SIG-M5 treated with dmso at 0.1 percent for 504 hours (cell line): ENCODE measurements around the gene SLAIN2.

ENCODE experiments used
- DNase-seq: peaks from one replicate; lab custom pipeline; 2025; ENCODE audit not compliant: unreplicated experiment; lab: John Stamatoyannopoulos, UW

SLAIN2 gene

GRCh38 chr4:48334236-48334635 is 7.1 kb upstream of the SLAIN2 start:
- no peak for DNase-seq

- DNase-seq: no peak
Measured at GRCh38 chr4:48334900-48335384, 6.4 kb upstream of the SLAIN2 start.

- no peak for DNase-seq
Measured at GRCh38 chr4:48336146-48336870, 5.0 kb upstream of the SLAIN2 start.

GRCh38 chr4:48337731-48338130 is 3.6 kb upstream of the SLAIN2 start:
- peak; percentile 69 for DNase-seq

GRCh38 chr4:48339642-48340041 is 1.7 kb upstream of the SLAIN2 start:
- no peak for DNase-seq

- DNase-seq: peak; percentile 74
Measured at GRCh38 chr4:48340276-48340964, 909 bp upstream of the SLAIN2 start.

GRCh38 chr4:48341776-48342605 is 662 bp downstream of the SLAIN2 start:
- DNase-seq: peak; percentile 32

GRCh38 chr4:48342606-48342880 is 1.2 kb downstream of the SLAIN2 start:
- no peak for DNase-seq

GRCh38 chr4:48343035-48343434 is 1.7 kb downstream of the SLAIN2 start:
- no peak for DNase-seq

- no peak for DNase-seq
Measured at GRCh38 chr4:48343551-48343950, 2.2 kb downstream of the SLAIN2 start.

GRCh38 chr4:48345542-48345941 is 4.2 kb downstream of the SLAIN2 start:
- DNase-seq: no peak

- no peak for DNase-seq
Measured at GRCh38 chr4:48346594-48346993, 5.3 kb downstream of the SLAIN2 start.

- no peak for DNase-seq
Measured at GRCh38 chr4:48347282-48347921, 6.1 kb downstream of the SLAIN2 start.

GRCh38 chr4:48350871-48351270 is 9.5 kb downstream of the SLAIN2 start:
- DNase-seq: no peak

GRCh38 chr4:48352793-48353192 is 11.5 kb downstream of the SLAIN2 start:
- no peak for DNase-seq

- no peak for DNase-seq
Measured at GRCh38 chr4:48356355-48356754, 15.0 kb downstream of the SLAIN2 start.

GRCh38 chr4:48360285-48361011 is 19.1 kb downstream of the SLAIN2 start:
- no peak for DNase-seq

- DNase-seq: no peak
Measured at GRCh38 chr4:48361012-48361400, 19.7 kb downstream of the SLAIN2 start.

- no peak for DNase-seq
Measured at GRCh38 chr4:48366611-48367010, 25.3 kb downstream of the SLAIN2 start.

- no peak for DNase-seq
Measured at GRCh38 chr4:48367016-48367415, 25.7 kb downstream of the SLAIN2 start.

GRCh38 chr4:48368389-48368788 is 27.1 kb downstream of the SLAIN2 start:
- DNase-seq: no peak
